NCI-H146 treated with DMSO at 0.1 percent for 48 hours (cell line): ENCODE measurements around the gene ZNF292.
"Not testable (repeated sequence)": the region's sequence is repeated elsewhere in the genome, so short reads cannot be mapped to it uniquely, and the experiment has no call there.

Experiments used
- DNase-seq: peaks from one replicate; lab custom pipeline; 2025; ENCODE audit not compliant: unreplicated experiment; lab: John Stamatoyannopoulos, UW

Gene ZNF292

DNA sequence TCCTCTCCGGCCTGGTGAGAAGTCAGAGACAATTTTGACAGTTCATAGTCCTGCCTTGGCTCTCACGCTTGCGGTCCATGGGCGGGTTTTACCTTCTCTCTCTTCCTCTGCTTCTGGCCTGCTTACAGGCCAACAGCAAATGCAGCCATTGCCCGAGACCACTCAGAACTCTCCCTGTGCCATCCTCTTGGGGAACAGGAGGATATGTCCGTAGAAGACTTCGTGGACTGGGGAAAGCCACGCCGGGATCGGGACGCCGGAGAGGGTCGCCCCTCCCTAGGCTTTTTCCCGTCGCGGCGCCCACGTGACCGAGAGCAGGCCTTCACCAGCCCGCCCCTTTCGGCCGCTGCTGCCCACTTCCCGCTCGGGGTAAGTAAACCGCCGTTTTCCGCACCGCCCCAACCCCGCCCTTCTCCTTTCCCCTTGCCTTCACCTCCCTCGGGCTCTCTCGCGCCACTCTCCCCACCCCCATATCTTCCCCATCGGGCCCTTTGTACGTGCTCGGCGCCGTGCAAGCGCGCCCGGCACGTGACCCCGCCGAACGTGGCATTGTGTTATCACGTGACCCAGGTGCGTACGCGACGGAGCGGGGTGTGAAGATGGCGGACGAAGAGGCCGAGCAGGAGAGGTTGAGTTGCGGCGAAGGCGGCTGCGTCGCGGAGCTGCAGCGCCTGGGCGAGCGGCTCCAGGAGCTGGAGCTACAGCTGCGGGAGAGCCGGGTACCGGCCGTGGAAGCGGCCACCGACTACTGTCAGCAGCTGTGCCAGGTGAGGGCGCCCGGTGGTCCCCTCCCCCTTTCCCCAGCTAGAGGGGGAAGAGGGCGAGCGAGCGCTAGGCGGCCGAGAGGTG is at the start of gene ZNF292:
Gene ZNF292 (plus strand): TSS at position 573 of the 849 bp plus-strand sequence. CDS start 27 bp downstream, at position 600.
- DNase-seq, result peak; percentile 96

DNA sequence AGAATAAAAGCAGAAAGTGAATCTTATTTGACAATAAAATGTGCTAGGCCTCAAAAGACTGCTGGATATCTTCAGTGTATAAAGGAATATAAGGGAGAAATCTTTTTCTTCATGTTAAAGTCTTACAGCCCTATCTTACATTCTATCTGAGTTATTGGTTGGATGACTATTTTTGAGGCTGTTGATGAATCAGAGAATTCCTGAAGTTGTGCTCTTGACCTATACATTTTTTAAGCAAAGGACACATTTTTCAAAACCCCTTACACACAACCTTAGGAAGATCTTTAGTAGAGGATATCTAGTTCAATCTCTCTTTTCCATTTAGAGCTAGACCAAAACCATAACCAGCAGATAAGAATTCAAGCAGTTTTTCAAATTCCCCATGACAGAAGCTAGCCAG is 49.5 kb upstream of the ZNF292 start:
- no peak for DNase-seq

DNA sequence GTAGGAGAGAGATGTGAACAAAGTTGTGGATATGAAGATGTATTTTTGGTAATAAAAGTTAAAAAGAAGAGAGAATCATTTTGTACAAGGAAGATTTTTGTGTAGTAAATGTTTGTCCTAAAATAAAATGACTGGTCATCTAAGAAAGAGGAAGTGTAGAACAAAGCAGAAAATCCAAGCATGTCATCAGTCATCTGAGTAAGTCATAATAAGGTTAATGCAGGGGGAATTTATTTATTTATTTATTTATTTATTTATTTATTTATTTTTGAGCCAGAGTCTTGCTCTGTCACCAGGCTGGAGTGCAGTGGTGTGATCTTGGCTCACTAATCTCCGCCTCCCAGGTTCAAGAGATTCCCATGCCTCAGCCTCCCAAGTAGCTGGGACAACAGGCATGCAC is 44.7 kb upstream of the ZNF292 start:
- no peak for DNase-seq

DNA sequence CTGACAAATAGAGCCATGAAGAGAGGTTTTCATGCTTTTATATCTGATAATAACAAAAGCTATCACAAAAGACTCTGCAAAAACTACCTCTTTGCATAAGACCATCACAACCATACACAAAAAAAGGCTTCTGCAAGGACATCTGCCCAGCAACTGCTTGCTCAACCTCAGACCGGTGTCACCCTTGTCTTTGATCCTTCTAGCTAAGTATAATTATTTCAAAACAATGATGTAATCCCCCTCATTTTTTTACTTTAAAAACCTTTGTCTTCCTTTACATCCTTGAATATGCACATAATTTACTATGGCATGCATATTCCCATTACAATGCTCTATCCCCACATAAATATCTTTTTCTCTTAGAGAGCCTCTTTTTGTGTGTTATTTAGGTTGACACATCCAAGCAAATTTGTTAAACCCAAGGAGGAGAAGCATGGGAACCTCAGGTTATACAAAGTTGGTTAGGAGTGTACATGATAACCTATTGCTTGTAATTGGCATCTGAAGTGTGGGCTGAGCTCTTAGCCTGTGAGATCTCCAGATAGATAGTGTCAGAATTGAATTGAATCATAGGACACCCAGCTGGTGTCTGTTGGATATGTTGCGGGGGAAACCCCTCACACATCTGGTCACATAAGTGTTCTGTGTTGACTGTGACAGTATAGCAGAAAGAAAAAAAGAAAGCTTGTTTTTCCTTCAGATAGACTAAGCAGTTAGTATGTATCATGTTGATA is 39.8 kb upstream of the ZNF292 start:
- no peak for DNase-seq

DNA sequence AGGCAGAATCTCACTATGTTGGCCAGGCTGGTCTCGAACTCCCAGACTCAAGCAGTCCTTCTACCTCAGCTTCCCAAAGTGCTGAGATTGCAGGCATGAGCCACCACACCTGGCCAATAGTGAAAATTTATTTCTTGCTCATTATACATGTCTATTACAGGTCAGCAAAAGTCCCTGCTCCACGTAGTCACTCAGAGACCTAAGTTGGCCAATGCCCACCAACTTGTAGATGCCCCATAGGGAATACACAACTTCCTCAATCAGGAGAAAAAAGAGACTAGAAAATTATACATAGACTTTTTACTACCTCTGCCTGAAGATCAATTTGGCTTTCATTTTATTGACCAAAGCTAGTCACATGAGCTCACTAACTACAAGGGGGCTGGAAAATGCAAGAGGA is 38.4 kb upstream of the ZNF292 start:
- DNase-seq, result no peak

DNA sequence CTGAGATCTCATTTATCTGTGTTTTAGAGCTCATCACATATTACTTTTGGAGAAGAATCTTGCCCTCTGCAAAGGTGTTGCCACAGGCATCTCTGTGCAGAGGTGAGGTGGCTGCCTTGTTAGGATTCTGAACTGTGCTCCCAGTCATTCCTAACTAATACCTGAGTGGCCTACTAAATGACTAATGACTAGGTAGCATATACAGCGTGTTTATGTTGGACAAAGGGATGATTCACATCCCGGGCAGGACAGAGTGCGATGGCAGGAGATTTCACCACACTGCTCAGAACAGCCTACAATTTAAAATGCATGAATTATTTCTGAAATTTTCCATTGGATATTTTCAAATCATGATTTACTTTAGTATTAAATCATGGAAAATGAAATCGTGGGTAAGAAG is 37.3 kb upstream of the ZNF292 start:
- DNase-seq, result no peak

DNA sequence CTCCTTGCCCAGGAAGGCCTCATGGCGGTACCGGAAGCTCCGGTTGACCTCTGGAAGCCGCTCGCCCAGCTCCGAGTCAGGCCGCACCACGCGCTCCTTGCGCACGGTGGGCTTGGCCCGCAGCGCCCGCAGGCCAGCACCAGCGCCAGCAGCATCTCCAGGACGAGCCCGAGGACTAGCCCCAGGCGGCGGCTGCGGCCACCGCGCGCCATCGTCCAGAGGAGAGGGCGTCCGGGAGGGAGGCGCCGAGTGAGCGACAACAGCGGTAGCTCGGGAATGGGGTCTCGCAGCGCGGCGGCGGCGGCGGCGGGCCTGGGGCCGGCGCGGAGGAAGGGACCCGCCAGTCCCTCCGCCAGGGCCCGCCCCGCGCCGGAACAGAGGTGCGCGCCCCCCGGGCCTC is 32.9 kb upstream of the ZNF292 start:
- no peak for DNase-seq

DNA sequence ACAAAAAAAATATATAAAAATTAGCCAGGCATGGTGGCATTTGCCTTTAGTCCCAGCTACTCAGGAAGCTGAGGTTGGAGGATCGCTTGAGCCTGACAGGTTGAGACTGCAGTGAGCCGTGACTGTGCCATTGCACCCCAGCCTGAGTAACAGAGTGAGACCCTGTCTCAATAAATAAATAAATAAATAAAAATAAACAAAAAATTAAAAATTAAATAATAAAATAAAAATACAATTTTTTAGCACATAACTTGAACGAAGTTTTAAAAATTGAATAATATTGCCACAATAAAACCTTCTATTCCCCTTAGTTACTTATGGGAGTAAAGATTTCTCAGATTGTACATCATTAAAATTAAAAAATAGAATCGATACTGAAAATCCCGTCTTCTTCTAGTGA is 31.3 kb upstream of the ZNF292 start:
- DNase-seq, result no peak

DNA sequence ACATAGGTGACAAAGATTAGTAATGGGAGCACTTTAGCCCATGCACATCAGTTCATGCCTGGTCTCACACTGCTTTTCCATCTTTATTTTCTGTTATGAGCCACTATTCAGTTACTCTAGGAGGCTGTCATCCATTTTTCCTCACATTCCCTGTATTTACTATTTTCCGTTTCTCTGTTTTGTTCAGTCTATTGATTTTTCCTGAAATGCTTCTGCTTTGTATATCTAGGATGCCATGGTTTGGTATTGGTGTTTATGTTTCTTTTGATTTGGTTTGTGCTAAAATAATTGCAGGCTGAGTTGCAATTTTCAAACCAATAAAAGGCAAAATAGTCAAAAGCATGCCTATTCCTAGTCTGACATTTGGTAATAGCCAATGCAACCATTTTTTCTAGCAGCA is 28.9 kb upstream of the ZNF292 start:
- DNase-seq, result no peak

DNA sequence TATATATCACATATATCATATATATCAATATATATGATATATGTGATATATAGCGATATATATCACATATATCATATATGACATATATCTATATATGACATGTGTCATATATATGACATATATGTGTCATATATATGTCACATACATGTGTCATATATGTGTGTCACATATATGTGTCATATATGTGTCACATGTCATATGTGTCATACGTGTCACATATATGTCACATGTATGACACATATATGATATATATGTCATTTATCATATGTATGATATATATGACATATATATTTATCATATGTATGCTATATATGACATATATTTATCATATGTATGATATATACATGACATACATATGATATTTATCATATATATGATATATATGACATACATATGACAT is 27.6 kb upstream of the ZNF292 start:
- DNase-seq, result no peak

DNA sequence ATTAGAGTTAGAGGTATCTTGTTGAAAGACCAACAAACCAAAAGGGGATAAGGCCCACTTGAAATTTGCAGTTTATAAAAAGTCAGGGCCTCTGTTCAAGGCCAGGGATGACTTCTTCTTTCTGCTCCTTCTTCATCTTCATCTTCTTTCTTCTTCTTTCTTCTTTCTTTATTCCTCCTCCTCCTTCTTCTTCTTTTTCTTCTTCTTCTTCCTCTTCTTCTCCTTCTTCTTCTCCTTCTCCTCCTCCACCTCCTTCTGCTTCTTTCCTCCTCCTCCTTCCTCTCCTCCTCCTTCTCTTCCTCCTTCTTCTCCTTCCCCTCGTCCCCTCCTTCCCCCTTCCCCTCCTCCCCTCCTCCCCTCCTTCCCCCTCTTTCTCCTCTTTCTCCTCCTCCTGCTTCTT is 18.4 kb upstream of the ZNF292 start:
- DNase-seq, result no peak

DNA sequence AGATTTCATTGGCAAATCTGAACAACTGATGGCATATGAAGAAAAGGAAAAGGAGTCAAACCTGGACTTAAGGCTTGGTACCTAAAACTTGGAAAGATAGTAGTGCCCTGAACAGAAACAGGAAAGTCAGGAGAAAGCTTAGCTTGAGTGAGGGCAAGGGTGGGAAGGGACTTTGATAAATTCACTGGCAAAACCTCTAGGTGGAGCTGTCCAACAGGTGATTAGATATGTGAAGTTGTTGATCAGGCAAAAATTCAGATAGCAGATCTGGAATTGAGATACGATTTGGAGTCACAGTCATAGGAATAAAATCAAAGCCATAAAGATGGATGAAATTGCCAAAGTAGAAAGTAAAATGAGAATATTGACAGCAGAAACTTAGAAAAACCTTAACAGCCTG is 16.1 kb upstream of the ZNF292 start:
- DNase-seq, result peak; percentile 43

DNA sequence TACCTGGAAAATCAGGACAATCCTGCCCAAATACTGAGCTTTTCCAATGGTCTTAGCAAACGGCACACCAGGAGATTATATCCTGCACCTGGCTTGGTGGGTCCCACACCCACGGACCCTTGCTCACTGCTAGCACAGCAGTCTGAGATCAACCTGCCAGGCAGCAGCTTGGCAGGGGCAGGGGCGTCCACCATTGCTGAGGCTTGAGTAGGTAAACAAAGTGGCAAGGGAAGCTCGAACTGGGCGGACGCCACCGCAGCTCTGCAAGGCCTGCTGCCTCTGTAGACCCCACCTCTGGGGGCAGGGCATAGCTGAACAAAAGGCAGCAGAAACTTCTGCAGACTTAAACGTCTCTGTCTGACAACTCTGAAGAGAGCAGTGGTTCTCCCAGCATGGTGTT is 15.4 kb upstream of the ZNF292 start:
- DNase-seq, result not testable (repeated sequence)

DNA sequence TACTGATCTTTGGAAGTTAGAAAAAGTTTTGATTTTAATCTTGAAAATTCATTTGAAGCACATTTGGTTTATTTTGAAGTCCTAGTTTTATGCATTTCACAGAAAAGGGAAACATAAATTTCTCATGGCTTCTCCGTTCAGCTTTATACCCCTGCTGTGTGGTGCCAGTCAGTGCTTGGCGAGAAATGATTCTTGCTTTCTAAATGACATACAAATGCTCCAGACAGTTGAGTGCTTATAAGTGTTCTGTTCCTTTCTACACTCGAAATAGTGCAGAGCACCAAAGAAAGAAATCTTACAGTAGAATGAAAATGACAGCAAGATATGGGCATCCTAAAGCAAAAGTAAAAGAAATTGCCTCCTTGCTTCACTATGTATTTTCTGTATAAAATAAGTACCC is 9.0 kb upstream of the ZNF292 start:
- DNase-seq, result no peak

DNA sequence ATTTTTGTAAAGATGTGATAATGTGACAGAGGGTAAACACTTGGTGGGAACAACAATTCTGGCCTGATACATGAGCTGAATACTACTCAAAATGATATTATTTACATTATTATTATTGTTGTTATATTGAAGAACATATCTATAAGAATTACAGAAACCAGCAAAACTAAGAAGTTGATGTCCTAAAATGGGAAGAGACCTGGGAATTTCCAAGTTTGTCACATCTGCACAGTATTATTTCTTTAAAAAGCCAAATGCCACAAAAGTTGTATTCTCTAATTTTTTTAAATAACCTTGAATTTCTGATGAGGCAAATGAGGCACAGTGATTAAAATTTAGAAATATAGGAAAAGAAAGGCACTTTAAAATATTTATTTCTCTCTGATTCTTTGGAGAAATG is 5.0 kb upstream of the ZNF292 start:
- no peak for DNase-seq

DNA sequence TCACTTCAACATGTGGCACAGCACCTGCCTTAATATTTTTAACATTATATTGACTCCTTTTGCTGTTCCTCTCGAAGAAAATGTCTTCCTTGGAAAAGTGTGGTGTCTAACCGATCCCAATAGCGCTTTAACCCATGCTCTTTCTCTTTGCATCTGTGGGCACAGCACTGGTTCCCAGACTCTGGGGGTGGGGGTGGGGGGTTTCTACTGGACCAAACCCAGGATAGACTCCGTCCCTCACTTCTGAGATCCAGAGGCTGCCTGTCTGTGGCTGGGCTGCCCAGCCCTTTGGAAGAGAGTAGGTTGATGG is 3.9 kb upstream of the ZNF292 start:
- DNase-seq, result no peak

DNA sequence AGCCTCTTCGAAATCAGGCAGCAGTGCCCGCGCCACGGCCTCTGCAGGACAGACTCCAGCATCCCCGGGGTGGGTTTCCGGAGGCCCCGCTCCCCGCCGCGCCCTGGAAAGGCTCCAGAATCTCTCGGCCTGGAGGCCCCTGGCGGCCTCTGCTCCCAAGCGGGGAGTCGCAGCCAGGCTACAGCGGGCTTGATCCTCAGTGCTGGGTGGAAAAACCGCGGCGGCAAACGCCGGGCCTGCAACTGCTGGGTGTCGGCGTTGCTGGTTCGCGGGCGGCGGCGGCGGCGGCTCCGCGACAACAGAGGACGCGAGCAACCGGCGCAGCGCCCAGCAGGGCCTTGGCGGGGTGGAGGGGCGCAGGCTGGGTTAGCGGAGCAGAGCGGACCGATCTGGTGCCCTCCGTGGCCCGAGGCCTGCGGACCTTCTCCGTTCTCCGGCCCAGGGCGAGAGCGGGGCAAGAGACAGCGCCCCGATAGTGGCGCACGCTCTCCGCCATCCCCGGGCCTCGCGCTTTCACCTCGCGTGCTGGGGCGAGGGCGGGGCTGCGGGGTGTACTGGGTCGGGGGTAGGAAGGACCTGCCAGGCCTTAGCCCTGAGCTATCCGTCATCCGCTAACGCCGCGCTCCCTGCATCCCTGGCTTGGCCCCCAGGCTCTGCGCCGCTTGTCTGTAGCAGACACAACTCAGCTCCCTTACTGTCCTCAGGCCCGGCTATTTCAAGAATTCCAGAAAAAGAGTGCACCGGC is 3.4 kb upstream of the ZNF292 start:
- peak; percentile 56 for DNase-seq

DNA sequence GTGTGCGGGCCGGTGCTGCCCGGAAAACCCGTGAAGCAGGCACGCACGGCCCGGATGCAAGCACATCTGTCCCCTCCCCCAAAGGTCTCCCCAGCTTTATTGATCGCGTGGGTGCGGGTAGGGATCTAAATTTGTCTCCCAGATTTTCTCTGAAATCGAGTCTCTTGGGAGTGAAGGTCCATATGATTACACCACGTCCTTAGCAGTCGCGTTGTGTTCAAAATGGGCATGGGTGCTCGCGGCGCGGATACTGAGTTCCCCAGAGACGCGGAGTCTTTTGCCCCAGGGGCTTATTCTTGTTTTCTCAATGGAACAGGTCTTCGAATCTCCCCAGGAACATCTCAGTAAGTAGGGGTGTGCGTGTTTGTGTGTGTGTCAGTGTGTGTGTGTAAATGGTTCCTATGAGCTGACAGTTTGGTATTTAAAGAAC is 2.8 kb upstream of the ZNF292 start:
- DNase-seq, result peak; percentile 41

DNA sequence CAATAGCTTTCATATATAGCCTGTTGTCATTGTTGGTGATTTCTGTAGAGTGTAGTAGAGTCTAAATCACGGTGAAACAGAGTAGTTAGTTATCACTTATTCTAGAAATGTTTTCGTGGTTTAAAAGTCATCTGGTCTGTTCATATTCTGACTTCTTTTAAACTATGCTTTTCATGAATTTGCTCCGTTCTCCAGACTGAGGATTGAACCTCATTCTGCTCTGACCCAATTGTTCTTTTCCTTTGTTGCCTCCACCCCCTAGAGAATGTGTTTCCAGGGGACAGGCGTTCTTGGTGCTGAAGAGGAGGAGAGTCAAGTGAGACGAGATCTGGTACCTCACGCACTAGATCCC is 748 bp upstream of the ZNF292 start:
- DNase-seq, result no peak

DNA sequence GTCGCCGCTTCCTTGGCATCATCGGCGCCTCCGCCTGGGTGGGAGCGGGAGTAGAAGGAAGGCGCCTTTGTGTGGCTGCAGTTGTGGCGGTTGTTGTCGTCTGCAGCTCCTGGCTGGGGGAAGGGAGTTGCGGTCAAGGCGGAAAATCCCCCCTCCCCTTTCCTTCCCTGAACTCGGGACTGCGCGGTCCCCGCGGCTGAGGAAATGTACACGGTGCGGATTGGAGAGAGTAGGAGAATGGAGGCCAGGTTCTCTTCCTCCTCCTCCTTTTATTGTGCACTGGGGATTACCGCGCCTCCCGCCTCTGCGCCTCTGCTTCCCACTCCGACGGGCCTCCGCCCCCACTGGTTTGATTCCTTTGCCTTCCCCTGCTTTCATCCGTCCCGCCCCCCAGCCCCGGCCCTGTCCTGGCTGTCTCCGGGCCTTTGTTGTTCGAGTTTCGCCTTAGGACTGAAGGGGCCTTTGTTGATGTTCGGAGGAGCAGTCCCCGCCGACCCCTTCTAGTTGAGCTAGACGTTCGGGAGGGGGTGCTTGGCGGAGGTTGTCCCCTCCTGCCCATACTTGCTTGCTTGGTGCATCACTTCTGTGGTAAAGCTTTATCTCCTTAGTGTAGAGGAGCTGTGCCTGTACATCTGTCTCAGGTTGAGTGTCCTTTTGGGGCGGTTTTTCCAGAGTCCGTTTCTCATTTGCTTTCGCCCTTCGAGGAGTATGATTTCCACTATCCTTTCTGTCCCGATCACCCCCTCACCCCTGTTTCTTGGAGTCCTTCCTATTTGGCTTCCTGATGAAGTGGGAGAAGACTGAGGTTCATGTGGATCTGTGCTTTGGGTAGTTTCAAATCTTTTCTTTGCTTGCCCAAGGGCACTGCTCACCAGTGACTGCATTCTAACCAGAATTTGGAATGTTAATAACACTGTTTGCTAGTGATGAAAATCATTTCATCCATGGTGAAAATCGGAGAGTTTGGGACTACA is 764 bp downstream of the ZNF292 start:
- DNase-seq, result peak; percentile 32

DNA sequence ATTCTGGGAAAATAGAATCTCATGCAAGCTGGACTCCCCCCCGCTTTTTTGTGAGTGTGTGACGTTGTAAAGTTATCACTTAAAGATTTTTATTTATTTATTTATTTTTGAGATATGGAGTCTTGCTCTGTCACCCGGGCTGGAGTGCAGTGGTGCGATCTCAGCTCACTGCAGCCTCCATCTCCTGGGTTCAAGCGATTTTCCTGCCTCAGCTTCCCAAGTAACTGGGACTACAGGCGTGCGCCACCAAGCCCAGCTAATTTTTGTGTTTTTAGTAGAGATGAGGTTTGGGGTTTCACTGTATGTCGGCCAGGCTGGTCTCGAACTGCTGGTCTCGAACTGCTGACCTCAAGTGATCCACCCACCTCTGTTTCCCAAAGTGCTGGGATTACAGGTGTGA is 2.2 kb downstream of the ZNF292 start:
- not testable (repeated sequence) for DNase-seq
